HepG2 (cell line): ENCODE measurements around the gene NDUFS1. TPM values are rescaled to one million over a fixed set of nuclear protein-coding genes. Genes with fewer than 3 reads are reported as not detected.

Experiments used
- HNRNPUL1 ChIP-seq: fragments of 200-400 bp; formaldehyde crosslinking; IDR thresholded peaks from 2 replicates; pipeline ENCODE4 v1.6.1; 2017; ENCODE audit warnings: low read depth, mild to moderate bottlenecking, low read length, moderate library complexity
- IKZF4 ChIP-seq: sonication (generic); formaldehyde crosslinking; IDR thresholded peaks from 2 replicates; pipeline ENCODE4 v1.5.1; 2020; ENCODE audit warnings: borderline replicate concordance, mild to moderate bottlenecking, low read depth, missing genetic modification reagents; ENCODE audit errors: not compliant biosample characterization
- MXI1 ChIP-seq: IDR thresholded peaks from 3 replicates; pipeline ENCODE4 v1.6.1; 2012; ENCODE audit warnings: low read depth, low read length, inconsistent platforms, borderline replicate concordance
- NFYC ChIP-seq: IDR thresholded peaks from 2 replicates; pipeline ENCODE4 v1.6.1; 2016; ENCODE audit warnings: missing genetic modification reagents, missing compliant biosample characterization
- STAG1 ChIP-seq: sonication (generic); formaldehyde crosslinking; IDR thresholded peaks from 2 replicates; pipeline ENCODE4 v1.4.0; 2020; ENCODE audit warnings: missing genetic modification reagents
- TFDP1 ChIP-seq: IDR thresholded peaks from 2 replicates; pipeline ENCODE4 v1.6.1; 2016; ENCODE audit warnings: missing compliant biosample characterization, missing genetic modification reagents, borderline replicate concordance
- ZEB1 ChIP-seq: IDR thresholded peaks from 2 replicates; pipeline ENCODE4 v1.6.1; 2012; ENCODE audit warnings: mild to moderate bottlenecking, low read depth, inconsistent platforms; ENCODE audit not compliant: insufficient replicate concordance
- ZUFSP ChIP-seq: sonication (generic); formaldehyde crosslinking; IDR thresholded peaks from 2 replicates; pipeline ENCODE4 v1.9.0; 2021; ENCODE audit warnings: missing genetic modification reagents, mild to moderate bottlenecking, borderline replicate concordance
- polyA plus RNA-seq, 8 experiments: library from polyadenylated mRNA; depleted of rRNA in 3 of 8; stranded (reverse) in 7 of 8; unstranded in 1 of 8; fragments of >200 nt; fragmentation: Illumina TruSeq in 4 of 8; extraction: Trizol in 4 of 8; gene quantifications; 2 replicates each; pipeline versions ENCODE4 v1.2.1 to v1.2.3, GENCODE V29; 2011 to 2016; ENCODE audit warnings: low read depth in 4 of 8, missing spikeins in 1 of 8, mixed read lengths in 1 of 8; ENCODE audit not compliant: insufficient read depth in 1 of 8
- total RNA-seq, 5 experiments: library from RNA; depleted of rRNA; stranded (reverse); fragments of >200 nt; fragmentation: Illumina TruSeq; extraction: Trizol; gene quantifications; 2 replicates each; pipeline ENCODE4 v1.2.3, GENCODE V29; 2016; ENCODE audit warnings: low read depth in 1 of 5
- TF ChIP-seq, protein P1 (sequence below): sonication (generic); formaldehyde crosslinking; IDR thresholded peaks from 2 replicates; pipeline ENCODE4 v1.5.0; 2020; ENCODE audit warnings: mild to moderate bottlenecking, missing genetic modification reagents
- TF ChIP-seq, protein P2 (sequence below): IDR thresholded peaks from 2 replicates; pipeline ENCODE4 v1.6.1; 2012; ENCODE audit warnings: low read length, improper control_type of control experiment
- TF ChIP-seq, protein P3 (sequence below): sonication (generic); formaldehyde crosslinking; IDR thresholded peaks from 2 replicates; pipeline ENCODE4 v1.5.0; 2020; ENCODE audit warnings: mild to moderate bottlenecking, missing genetic modification reagents, borderline replicate concordance
- TF ChIP-seq, protein P4 (sequence below): sonication (generic); formaldehyde crosslinking; IDR thresholded peaks from 2 replicates; pipeline ENCODE4 v1.4.0; 2020; ENCODE audit warnings: mild to moderate bottlenecking, missing genetic modification reagents

The NDUFS1 gene
- total and polyA plus RNA-seq, 2 of the 13 experiments (the other 11 are each of a cell fraction or from before 2014, with no cell fraction given) = 139 to 242 TPM

- TF ChIP-seq, protein P1, sequence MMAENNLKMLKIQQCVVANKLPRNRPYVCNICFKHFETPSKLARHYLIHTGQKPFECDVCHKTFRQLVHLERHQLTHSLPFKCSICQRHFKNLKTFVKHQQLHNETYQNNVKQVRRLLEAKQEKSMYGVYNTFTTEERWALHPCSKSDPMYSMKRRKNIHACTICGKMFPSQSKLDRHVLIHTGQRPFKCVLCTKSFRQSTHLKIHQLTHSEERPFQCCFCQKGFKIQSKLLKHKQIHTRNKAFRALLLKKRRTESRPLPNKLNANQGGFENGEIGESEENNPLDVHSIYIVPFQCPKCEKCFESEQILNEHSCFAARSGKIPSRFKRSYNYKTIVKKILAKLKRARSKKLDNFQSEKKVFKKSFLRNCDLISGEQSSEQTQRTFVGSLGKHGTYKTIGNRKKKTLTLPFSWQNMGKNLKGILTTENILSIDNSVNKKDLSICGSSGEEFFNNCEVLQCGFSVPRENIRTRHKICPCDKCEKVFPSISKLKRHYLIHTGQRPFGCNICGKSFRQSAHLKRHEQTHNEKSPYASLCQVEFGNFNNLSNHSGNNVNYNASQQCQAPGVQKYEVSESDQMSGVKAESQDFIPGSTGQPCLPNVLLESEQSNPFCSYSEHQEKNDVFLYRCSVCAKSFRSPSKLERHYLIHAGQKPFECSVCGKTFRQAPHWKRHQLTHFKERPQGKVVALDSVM (CRISPR knock-in tag) = peak; percentile 22; the same call in 1 of the 2 replicates
- no peak for TF ChIP-seq ZEB1
- TF ChIP-seq, protein P2, sequence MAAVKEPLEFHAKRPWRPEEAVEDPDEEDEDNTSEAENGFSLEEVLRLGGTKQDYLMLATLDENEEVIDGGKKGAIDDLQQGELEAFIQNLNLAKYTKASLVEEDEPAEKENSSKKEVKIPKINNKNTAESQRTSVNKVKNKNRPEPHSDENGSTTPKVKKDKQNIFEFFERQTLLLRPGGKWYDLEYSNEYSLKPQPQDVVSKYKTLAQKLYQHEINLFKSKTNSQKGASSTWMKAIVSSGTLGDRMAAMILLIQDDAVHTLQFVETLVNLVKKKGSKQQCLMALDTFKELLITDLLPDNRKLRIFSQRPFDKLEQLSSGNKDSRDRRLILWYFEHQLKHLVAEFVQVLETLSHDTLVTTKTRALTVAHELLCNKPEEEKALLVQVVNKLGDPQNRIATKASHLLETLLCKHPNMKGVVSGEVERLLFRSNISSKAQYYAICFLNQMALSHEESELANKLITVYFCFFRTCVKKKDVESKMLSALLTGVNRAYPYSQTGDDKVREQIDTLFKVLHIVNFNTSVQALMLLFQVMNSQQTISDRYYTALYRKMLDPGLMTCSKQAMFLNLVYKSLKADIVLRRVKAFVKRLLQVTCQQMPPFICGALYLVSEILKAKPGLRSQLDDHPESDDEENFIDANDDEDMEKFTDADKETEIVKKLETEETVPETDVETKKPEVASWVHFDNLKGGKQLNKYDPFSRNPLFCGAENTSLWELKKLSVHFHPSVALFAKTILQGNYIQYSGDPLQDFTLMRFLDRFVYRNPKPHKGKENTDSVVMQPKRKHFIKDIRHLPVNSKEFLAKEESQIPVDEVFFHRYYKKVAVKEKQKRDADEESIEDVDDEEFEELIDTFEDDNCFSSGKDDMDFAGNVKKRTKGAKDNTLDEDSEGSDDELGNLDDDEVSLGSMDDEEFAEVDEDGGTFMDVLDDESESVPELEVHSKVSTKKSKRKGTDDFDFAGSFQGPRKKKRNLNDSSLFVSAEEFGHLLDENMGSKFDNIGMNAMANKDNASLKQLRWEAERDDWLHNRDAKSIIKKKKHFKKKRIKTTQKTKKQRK = no peak
- TF ChIP-seq TFDP1 (CRISPR knock-in tag) = no peak
- TF ChIP-seq, protein P3, sequence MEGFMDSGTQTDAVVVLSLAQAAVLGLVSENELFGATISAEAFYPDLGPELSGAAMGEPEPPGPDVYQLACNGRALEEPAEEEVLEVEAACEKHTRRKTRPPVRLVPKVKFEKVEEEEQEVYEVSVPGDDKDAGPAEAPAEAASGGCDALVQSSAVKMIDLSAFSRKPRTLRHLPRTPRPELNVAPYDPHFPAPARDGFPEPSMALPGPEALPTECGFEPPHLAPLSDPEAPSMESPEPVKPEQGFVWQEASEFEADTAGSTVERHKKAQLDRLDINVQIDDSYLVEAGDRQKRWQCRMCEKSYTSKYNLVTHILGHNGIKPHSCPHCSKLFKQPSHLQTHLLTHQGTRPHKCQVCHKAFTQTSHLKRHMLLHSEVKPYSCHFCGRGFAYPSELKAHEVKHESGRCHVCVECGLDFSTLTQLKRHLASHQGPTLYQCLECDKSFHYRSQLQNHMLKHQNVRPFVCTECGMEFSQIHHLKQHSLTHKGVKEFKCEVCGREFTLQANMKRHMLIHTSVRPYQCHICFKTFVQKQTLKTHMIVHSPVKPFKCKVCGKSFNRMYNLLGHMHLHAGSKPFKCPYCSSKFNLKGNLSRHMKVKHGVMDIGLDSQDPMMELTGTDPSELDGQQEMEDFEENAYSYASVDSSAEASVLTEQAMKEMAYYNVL (CRISPR knock-in tag) = peak; percentile 21
- no peak for TF ChIP-seq MXI1
- TF ChIP-seq IKZF4 = no peak
- TF ChIP-seq STAG1 (CRISPR knock-in tag) = no peak
- no peak for TF ChIP-seq HNRNPUL1
- TF ChIP-seq, protein P4, sequence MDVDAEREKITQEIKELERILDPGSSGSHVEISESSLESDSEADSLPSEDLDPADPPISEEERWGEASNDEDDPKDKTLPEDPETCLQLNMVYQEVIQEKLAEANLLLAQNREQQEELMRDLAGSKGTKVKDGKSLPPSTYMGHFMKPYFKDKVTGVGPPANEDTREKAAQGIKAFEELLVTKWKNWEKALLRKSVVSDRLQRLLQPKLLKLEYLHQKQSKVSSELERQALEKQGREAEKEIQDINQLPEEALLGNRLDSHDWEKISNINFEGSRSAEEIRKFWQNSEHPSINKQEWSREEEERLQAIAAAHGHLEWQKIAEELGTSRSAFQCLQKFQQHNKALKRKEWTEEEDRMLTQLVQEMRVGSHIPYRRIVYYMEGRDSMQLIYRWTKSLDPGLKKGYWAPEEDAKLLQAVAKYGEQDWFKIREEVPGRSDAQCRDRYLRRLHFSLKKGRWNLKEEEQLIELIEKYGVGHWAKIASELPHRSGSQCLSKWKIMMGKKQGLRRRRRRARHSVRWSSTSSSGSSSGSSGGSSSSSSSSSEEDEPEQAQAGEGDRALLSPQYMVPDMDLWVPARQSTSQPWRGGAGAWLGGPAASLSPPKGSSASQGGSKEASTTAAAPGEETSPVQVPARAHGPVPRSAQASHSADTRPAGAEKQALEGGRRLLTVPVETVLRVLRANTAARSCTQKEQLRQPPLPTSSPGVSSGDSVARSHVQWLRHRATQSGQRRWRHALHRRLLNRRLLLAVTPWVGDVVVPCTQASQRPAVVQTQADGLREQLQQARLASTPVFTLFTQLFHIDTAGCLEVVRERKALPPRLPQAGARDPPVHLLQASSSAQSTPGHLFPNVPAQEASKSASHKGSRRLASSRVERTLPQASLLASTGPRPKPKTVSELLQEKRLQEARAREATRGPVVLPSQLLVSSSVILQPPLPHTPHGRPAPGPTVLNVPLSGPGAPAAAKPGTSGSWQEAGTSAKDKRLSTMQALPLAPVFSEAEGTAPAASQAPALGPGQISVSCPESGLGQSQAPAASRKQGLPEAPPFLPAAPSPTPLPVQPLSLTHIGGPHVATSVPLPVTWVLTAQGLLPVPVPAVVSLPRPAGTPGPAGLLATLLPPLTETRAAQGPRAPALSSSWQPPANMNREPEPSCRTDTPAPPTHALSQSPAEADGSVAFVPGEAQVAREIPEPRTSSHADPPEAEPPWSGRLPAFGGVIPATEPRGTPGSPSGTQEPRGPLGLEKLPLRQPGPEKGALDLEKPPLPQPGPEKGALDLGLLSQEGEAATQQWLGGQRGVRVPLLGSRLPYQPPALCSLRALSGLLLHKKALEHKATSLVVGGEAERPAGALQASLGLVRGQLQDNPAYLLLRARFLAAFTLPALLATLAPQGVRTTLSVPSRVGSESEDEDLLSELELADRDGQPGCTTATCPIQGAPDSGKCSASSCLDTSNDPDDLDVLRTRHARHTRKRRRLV (CRISPR knock-in tag) = no peak
- TF ChIP-seq ZUFSP = no peak
- TF ChIP-seq NFYC = no peak
Measured at GRCh38 chr2:206160125-206160806, 1.0 kb upstream of the NDUFS1 start (continued).
